SH-SY5Y (cell line): ENCODE data around the gene KLHL33.

ENCODE experiments used
- GATA2 ChIP-seq: IDR thresholded peaks from 2 replicates; pipeline ENCODE4 v1.6.1; 2011; ENCODE audit warnings: mild to moderate bottlenecking, low read depth, low read length
- GATA3 ChIP-seq: IDR thresholded peaks from 2 replicates; pipeline ENCODE4 v1.6.1; 2011; ENCODE audit warnings: low read depth, mild to moderate bottlenecking, low read length, moderate library complexity

DNA sequence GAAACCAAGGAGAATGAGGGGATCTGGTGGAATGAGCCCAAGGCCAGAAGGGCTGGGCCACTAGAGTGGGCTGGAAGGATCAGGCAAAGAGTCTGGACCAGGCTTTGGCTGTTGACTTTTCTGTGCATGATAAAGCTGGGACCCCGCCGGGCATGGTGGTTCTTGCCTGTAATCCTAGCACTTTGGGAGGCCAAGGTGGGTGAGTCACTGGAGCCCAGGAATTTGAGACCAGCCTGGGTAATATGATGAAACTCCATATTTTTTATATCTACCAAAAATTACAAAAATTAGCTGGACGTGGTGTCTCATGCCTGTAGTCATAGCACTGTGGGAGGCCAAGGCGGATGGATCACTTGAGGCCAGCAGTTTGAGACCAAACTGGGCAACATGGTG, 393 bp upstream of the KLHL33 start:
- TF ChIP-seq GATA2, result no peak
- no peak for TF ChIP-seq GATA3
